ENCODE data around the gene ASIC2. TPM values are rescaled to one million over a fixed set of nuclear protein-coding genes. Genes with fewer than 3 reads are reported as not detected.
A peak's percentile ranks its signal among the peaks of the same experiment; 100 is the strongest.

Gene ASIC2
- total RNA-seq, 1 experiment from 2014 or later = 0.09 TPM

- Histone ChIP-seq H4K20me1 (ENCODE audit: insufficient read depth) (no peaks in the 10 kb centered on the region), H3K27me3 (ENCODE audit: insufficient read depth, low read depth) (no peaks in the 10 kb centered on the region), H2AFZ (no peak overlapping the region), H3F3A (ENCODE audit: insufficient read depth, low read depth) (no peaks in the 10 kb centered on the region; the same call in 1 of the 2 replicates), H3K79me2 (ENCODE audit: low read depth) (no peaks in the 10 kb centered on the region), H3K4me3 (no peak overlapping the region), H3K27ac (no peak overlapping the region), H3K4me1 (replicated peaks; ENCODE audit: insufficient read depth) (peaks cover 4% of the 10 kb centered on the region; the same call in 1 of the 2 replicates), H3K9me3 (ENCODE audit: insufficient read depth, low read depth) (no peaks in the 10 kb centered on the region), H3K36me3 (ENCODE audit: low read depth) (no peaks in the 10 kb centered on the region), H3K4me2 (no peak overlapping the region), H3K9me2 (ENCODE audit: insufficient read depth) (no peaks in the 10 kb centered on the region)
- intact Hi-C loops (cut with micrococcal nuclease; ENCODE audit: unreplicated experiment) = loop anchor here (1.0 kb wide), 1 partner anchor 155 kb away; no protein-coding TSS in a partner anchor
- TF ChIP-seq CTCF (conservative IDR thresholded peaks at IDR 0.05) = no peak
- TF ChIP-seq EZH2 (IDR thresholded peaks at IDR 0.05; ENCODE audit: low read depth) = no peak
- CTCF ChIA-PET = no interaction called here
- no TSS peak for BruUV-seq (replicated peaks)
- POLR2A ChIA-PET (ENCODE audit: unreplicated experiment) = no interaction called here
- peak in 1 of 2 experiments; percentile 76 for DNase-seq
Measured at GRCh38 chr17:33112763-33113162, 180.3 kb downstream of the ASIC2 start.

DNA sequence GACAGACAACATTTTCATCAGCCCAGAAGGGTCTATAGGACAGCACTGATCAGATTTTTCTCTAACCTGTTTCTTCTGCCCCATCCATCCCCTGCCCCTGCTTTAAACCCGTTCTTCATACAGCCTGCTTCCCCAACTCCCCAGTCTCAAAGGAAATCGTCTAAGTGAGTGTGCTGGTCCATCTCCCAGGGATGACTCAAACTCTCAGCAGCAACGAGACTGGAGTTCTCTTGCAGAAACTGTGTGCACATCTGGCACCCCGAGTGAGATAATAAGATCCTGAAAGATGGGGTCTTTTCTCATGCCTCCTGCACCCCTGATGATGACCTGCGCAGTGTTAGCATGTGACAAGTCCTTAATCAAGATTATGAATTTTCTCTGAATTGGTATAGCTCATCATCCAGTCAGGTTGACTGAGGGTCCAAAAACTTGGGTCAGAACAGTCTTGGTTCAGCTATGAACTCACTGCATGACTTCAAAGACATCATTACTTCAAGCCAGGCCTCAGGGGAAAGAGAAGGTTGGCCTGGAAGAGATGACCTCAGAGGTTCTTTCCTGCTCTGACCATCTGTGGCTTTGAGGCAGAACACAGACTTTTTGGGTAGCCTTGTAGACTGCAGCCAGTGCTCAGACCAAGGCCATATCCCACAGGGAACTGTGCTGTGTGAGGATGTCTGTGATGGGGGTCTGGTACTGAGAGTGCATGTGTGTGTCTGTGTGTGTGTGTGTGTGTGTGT lies 183.6 kb downstream of the ASIC2 start:
- BruUV-seq (replicated peaks) = no TSS peak
- TF ChIP-seq CTCF (conservative IDR thresholded peaks at IDR 0.05) (no peak), EZH2 (IDR thresholded peaks at IDR 0.05; ENCODE audit: low read depth) (no peak)
- intact Hi-C loops (cut with micrococcal nuclease; ENCODE audit: unreplicated experiment) = no loop called here
- no peaks in the 10 kb centered on the region for H4K20me1 ChIP-seq (ENCODE audit: insufficient read depth)
- H3K4me2 ChIP-seq = no peak overlapping the region
- POLR2A ChIA-PET (ENCODE audit: unreplicated experiment) = no interaction called here
- no peak overlapping the region for H3K27ac ChIP-seq
- no peaks in the 10 kb centered on the region; the same call in 1 of the 2 replicates for H3F3A ChIP-seq (ENCODE audit: insufficient read depth, low read depth)
- no peaks in the 10 kb centered on the region for H3K27me3 ChIP-seq (ENCODE audit: insufficient read depth, low read depth)
- CTCF ChIA-PET = no interaction called here
- H3K9me2 ChIP-seq (ENCODE audit: insufficient read depth) = no peaks in the 10 kb centered on the region
- H2AFZ ChIP-seq = no peak overlapping the region
- H3K36me3 ChIP-seq (ENCODE audit: low read depth) = no peaks in the 10 kb centered on the region
- H3K4me1 ChIP-seq (replicated peaks; ENCODE audit: insufficient read depth) = peaks cover 4% of the 10 kb centered on the region; the same call in 1 of the 2 replicates
- DNase-seq = no peak
- H3K9me3 ChIP-seq (ENCODE audit: insufficient read depth, low read depth) = no peaks in the 10 kb centered on the region
- no peaks in the 10 kb centered on the region for H3K79me2 ChIP-seq (ENCODE audit: low read depth)
- H3K4me3 ChIP-seq = no peak overlapping the region

DNA sequence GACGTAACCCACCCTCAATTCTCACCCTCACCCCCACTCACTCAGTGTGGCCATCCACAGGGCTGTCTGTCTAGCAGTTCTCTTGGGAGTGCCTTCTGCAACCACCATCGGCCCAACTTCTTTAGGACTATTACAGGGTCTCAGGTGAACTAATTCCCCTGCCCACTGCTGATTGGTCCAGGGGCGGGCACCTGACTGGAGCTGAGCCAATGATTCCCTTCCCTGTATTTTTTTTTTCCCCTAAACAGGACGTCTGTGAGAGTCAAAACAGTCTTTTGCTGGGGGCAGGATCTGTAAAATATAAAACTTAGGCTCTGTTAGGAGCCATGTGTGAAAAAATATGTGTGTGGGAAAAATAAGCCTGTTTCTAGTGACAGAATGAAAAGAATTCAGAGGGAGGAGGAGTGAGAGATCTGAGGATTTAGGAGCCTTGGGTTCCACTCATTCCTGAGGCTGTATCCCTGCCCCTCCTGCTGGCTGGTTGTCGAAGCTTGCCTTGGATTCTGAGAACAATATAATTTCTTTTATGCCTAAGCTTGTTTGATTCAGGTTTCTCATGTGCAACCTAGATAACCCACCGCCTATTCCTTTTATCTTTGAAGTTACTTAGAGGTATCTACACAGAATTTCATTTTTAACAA lies 186.4 kb downstream of the ASIC2 start:
- ChIA-PET POLR2A (ENCODE audit: unreplicated experiment) (no interaction called here), CTCF (no interaction called here)
- H2AFZ ChIP-seq = no peak overlapping the region
- H3K27me3 ChIP-seq (ENCODE audit: insufficient read depth, low read depth) = peaks cover 12% of the 10 kb centered on the region; the same call in 1 of the 2 replicates
- no TSS peak for BruUV-seq (replicated peaks)
- intact Hi-C loops (cut with micrococcal nuclease; ENCODE audit: unreplicated experiment) = no loop called here
- no peak overlapping the region for H3K4me3 ChIP-seq
- no peaks in the 10 kb centered on the region for H3K9me2 ChIP-seq (ENCODE audit: insufficient read depth)
- no peaks in the 10 kb centered on the region for H3K4me1 ChIP-seq (replicated peaks; ENCODE audit: insufficient read depth)
- no peaks in the 10 kb centered on the region for H3K79me2 ChIP-seq (ENCODE audit: low read depth)
- no peak overlapping the region for H3K4me2 ChIP-seq
- DNase-seq = no peak
- H3K27ac ChIP-seq = no peak overlapping the region
- no peaks in the 10 kb centered on the region for H3K36me3 ChIP-seq (ENCODE audit: low read depth)
- TF ChIP-seq CTCF (conservative IDR thresholded peaks at IDR 0.05) (no peak), EZH2 (IDR thresholded peaks at IDR 0.05; ENCODE audit: low read depth) (no peak)
- no peaks in the 10 kb centered on the region for H3F3A ChIP-seq (ENCODE audit: insufficient read depth, low read depth)
- no peaks in the 10 kb centered on the region for H3K9me3 ChIP-seq (ENCODE audit: insufficient read depth, low read depth)
- H4K20me1 ChIP-seq (ENCODE audit: insufficient read depth) = no peaks in the 10 kb centered on the region
